Left hindlimb (tissue), 1 donor: ENCODE data around the gene RAPGEFL1.
"Not testable (repeated sequence)": the region's sequence is repeated elsewhere in the genome, so short reads cannot be mapped to it uniquely, and the experiment has no call there.

ENCODE experiments used
- DNase-seq: peaks from one replicate; pipeline ENCODE4 v3.0.0-alpha.2; 2018

Gene RAPGEFL1

GRCh38 chr17:40177275-40177874 is at the start of gene RAPGEFL1:
TSS of gene RAPGEFL1 (plus strand) at chr17:40177470. CDS start at chr17:40177862, 392 bp downstream.
- peak; percentile 83 for DNase-seq

DNA sequence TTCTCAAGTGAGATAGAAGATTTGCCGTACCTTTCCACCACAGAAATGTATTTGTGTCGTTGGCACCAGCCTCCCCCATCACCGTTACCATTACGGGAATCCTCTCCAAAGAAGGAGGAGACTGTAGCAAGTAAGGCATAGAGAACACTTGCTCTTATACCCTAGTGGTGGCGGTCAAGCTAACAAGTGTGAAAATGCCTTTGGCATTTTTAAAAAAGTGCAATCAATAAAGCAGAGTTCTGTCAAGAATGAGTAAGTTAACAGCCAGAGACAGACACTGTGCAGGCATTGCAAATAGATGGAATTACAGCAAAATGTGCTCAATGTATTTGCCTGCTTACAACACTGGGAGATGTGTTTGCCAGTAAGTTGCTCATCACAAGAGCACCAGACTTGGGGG is 47.8 kb upstream of the RAPGEFL1 start:
- DNase-seq, result no peak

GRCh38 chr17:40130352-40131042 is 46.8 kb upstream of the RAPGEFL1 start:
- DNase-seq, result no peak

DNA sequence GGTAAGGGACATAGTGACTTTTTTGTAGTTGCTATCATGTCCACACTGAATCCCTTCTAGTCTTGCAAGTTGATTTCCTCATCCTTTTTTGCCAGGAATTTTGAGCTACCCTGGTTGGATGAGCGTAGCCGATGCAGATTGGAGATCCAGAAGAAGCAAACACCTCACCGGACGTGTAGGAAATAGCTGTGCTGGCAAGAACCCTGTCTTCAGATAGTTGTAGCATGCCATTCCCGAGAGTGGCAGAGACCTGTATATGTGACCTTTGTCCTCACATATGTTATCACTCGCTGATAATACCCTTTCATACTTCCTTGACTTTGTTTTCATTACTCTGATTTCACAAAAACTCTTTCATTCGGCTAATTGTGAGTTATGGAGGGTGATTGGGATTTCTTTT is 43.1 kb upstream of the RAPGEFL1 start:
- no peak for DNase-seq

- no peak for DNase-seq
These were observed 41.5 kb upstream of the RAPGEFL1 start for GRCh38 chr17:40135817-40136216.

DNA sequence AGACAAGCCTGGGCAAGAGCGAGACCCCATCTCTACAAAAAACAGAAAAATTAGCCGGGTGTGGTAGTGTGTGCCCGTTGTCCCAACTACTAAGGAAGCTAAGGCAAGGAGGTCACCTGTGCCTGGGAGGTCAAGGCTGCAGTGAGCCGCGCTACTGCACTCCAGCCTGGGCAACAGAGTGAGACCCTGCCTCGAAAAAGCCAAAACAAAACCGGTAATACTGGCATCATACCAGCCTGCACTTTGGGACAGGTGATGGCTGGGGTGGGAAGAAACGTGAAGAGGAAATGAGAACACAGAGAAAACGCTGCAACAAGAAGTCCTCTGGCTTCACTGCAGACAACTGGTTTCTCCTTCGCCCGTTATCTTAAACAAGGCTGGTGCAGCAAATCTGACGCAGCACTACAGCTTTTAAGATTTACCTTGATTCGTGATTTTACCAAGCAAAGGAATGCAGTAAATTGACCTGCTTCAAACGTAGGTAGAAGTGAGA is 37.7 kb upstream of the RAPGEFL1 start:
- DNase-seq, result no peak

DNA sequence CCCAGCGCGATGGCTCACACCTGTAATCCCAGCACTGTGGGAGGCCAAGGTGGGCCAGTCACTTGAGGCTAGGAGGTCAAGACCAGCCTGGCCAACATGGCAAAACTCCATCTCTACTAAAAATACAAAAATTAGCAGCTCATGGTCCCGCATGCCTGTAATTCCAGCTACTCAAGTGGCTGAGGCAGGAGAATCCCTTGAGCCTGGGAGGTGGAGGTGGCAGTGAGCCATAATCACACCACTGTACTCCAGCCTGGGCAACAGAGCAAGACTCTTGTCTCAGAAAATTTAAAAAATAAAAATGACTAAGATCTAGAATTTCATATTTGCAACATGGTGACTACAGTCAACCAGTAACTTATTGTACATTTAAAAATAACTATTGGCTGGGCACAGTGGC is 34.1 kb upstream of the RAPGEFL1 start:
- not testable (repeated sequence) for DNase-seq

- DNase-seq, result no peak
These were observed 31.8 kb upstream of the RAPGEFL1 start for GRCh38 chr17:40145476-40145875.

- DNase-seq, result no peak
These were observed 28.7 kb upstream of the RAPGEFL1 start for GRCh38 chr17:40148527-40148926.

DNA sequence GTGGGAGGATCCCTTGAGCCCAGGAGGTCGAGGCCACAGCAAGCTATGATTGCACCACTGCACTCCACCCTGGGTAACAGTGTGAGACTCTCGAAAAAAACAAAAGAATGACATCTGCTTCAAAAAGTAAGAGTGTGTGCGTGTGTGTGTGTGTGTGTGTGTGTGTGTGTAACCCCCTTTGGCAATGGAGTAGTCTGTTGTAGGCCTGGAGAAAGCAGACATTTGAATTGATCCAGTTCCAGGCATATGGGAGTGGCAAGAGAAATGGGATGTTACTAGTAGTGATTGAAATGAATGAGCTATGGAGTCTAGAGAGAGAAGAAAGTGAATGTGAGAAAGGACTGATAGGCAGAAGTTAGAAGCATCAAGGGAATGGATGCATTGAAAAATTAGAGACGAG is 27.0 kb upstream of the RAPGEFL1 start:
- no peak for DNase-seq

DNA sequence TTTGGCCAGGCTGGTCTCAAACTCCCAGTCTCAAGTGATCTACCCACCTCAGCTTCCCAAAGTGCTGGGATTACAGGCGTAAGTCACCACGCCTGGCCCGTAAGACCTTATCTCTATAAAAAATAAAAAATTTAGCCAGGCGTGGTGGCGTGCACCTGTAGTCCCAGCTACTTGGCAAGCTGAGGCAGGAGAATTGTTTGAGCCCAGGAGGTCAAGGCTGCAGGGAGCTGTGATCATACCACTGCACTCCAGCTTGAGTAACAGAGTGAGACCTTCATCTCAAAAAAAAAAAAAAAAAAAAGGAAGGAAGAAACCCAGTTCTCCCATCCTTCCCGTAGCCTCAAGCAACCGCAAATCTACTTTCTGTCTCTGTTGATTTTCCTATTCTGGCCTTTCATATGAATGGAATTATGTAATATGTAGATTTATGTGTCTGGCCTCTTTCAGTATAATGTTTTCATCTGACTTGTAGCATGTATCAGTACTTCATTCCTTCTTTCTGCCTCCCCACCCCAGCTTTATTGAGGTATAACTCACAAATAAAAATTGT is 25.8 kb upstream of the RAPGEFL1 start:
- DNase-seq, result no peak

DNA sequence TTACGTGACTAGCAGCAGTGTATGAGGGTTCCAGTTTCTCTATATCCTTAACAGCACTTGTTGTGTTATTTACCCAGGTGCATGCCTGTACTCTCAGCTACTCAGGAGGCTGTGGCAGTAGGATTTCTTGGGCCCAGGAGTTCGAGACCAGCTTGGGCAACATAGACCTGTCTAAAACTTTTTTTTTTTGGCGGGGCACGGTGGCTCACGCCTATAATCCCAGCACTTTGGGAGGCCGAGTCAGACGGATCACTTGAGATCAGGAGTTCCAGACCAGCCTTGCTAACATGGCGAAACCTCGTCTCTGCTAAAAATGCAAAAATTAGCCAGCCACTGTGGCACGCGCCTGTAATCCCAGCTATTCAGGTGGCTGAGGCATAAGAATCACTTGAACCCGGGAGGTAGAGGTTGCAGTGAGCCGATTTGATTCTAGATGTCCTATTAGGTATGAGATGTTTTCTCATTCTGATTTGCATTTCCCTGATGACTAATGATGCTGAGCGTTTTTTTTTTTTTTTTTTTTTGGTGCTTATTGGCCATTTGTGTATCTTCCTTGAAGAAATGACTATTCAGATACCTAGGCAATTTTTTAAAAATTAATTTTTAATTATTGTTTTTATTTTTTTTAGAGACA is 23.6 kb upstream of the RAPGEFL1 start:
- DNase-seq, result no peak

DNA sequence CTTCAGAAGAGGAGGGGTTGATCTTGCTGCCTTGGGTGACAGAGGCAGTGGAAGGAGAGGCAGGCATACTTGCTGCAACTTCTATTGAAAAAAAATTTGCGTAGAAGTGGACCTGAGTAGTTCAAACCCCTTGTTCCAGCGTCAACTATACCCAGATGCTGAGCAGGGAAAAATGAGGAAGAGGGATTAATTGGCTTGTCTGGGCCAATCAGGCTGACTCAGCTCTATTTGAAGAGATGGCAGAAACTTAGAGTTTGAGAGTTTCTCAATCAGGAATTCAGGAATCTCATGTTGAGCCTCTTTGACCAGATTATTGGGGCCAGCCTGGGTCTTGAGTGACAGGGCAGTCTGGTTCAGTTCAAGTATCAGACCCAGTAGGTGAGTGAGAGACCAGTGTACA is 19.3 kb upstream of the RAPGEFL1 start:
- no peak for DNase-seq

DNA sequence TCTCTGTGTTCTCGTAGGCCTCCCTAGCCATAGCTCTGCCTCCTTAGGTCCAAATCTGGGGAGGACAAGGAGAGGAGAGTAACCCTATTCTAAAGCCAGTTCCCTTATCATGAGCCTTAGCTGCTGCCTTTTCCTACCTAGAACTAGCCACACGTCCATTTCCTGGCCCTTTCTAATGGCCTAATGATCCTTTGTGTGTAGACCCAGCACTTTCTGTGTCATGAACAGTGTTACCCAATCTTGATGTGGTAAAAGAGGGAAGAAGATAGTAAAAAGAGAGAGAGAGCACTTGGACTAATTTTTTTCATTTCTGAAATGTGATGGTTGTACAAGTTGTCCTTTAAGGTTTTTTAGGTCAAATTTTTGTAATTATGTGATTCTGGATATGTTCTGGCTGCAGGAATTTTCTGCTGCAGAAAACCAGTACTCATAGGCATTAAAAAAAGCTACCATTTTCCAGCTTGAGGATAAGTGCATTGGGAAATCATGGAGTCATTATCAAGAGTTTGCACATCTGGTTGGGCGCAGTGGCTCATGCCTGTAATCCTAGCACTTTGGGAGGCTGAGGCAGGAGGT is 18.7 kb upstream of the RAPGEFL1 start:
- DNase-seq, result no peak

DNA sequence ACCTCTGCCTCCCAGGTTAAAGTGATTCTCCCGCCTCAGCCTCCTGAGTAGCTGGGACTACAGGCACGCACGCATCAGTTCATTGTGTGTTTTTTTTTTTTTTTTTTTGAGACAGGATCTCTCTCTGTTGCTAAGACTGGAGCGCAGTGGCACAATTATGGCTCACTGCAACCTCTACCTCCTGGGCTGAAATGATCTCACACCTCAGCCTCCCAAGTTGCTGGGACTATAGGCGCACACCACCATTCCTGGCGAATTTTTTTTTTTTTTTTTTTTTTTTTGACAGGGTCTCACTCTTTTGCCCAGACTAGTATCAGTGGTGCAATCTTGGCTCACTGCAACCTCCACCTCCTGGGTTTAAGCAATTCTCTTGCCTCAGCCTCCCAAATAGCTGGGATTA is 17.8 kb upstream of the RAPGEFL1 start:
- no peak for DNase-seq

GRCh38 chr17:40167685-40168261 is 9.5 kb upstream of the RAPGEFL1 start:
- no peak for DNase-seq

DNA sequence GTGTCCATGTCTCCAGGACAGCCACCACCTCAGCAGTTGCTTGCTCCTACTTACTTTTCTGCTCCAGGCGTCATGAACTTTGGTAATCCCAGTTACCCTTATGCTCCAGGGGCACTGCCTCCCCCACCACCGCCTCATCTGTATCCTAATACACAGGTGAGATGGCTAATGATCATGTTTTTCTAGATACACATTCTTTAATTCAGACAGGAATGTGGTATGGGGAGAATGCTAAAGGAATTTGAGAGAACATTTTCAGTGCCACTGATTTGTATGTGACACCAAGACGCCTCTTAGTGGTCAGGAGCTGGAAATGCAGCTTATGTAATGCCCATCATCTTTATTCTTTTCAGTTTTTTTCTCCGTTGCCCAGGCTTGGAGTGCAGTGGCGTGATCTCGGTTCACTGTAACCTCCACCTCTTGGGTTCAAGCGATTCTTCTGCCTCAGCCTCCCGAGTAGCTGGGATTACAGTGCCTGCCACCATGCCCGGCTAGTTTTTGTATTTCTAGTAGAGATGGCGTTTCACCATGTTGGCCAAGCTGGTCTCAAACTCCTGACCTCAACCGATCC is 8.9 kb upstream of the RAPGEFL1 start:
- no peak for DNase-seq

- no peak for DNase-seq
These were observed 6.9 kb upstream of the RAPGEFL1 start for GRCh38 chr17:40170325-40170724.

DNA sequence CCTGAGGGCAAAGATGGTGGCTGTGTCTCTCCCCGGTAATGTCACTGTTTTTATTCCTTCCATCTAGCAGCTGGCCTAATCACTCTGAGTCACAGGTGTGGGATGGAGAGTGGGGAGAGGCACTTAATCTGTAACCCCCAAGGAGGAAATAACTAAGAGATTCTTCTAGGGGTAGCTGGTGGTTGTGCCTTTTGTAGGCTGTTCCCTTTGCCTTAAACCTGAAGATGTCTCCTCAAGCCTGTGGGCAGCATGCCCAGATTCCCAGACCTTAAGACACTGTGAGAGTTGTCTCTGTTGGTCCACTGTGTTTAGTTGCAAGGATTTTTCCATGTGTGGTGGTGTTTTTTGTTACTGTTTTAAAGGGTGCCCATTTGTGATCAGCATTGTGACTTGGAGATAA is 5.5 kb upstream of the RAPGEFL1 start:
- no peak for DNase-seq

DNA sequence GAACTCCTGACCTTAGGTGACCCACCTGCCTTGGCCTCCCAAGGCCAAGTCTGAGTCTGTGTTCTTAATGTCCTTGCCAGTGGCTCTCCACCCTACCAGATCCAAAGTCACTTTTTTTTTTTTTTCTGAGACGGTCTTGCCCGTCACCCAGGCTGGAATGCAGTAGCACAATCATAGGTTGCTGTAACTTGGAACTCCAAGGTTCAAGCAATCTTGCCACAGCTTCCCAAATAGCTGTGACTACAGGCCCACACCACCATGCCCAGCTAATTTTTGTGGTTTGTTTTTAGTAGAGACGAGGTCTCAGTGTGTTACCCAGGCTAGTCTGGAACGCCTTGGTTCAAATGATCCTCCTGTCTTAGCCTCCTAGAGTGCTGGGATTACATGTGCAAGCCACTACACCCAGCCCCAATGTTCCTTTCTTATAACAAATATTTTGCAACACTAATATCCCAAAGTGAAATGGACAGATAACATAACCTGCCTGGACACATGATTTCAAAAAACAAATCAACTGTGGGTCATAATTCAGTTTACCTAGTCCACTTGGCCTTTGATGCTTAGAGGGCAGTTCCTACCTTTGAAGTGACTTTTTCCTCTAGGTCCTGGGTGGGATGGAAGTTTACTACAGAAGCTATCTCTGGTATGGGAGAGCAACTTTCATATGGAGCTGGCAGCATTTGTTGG is 4.0 kb upstream of the RAPGEFL1 start:
- no peak for DNase-seq

- no peak for DNase-seq
These were observed 3.5 kb upstream of the RAPGEFL1 start for GRCh38 chr17:40173778-40174135.

DNA sequence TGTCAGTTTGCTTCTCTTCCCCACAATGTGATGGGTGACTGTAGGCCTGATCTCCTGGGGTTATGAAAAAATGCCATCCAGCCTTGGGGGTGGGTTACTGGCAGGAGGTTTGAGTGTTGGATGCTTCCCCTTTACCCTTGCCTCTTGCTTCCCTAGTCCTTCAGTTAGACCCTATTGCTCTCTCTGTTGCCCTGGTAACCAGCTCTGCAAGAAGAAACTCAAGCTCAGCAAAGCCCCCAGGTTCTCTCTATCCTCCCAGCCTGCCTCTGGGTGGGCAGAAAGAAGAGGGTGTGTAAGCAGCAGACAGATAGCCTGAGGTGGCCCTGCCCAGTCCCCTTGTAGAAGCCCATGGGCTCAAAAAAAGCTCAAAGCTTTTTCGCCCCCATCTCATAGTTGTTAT is 2.8 kb upstream of the RAPGEFL1 start:
- no peak for DNase-seq
